ENCODE data around the gene SLC25A20.
A peak's percentile ranks its signal among the peaks of the same experiment; 100 is the strongest.

GRCh38 chr3:48898383-48899234, at the start of gene SLC25A20:
- TF ChIP-seq CTCF (IDR thresholded peaks at IDR 0.05) (peak in 2 of 4 experiments; percentile 1 to 21), POLR2A (IDR thresholded peaks at IDR 0.05) (peak in 1 of 2 donors; percentile 53)

All from uterus (tissue), 2 donors.